HEK293 (cell line): ENCODE results near the gene ZCCHC13.

ENCODE experiments used
- BCL11A ChIP-seq: fragments of 450-650 bp; formaldehyde crosslinking; IDR thresholded peaks from 2 replicates; pipeline ENCODE4 v1.5.1; 2016; ENCODE audit warnings: low read depth, missing biosample characterization, missing genetic modification characterization
- HOXC10 ChIP-seq: sonication (generic); formaldehyde crosslinking; IDR thresholded peaks from 2 replicates; pipeline ENCODE4 v1.8.1; 2023; ENCODE audit warnings: mild to moderate bottlenecking, missing genetic modification reagents
- KLF7 ChIP-seq: fragments of 450-650 bp; formaldehyde crosslinking; IDR thresholded peaks from 2 replicates; pipeline ENCODE4 v1.5.1; 2016; ENCODE audit warnings: missing biosample characterization, missing genetic modification characterization, borderline replicate concordance
- PRDM1 ChIP-seq: fragments of 450-650 bp; formaldehyde crosslinking; IDR thresholded peaks from 2 replicates; pipeline ENCODE4; 2016; ENCODE audit warnings: missing biosample characterization, missing genetic modification characterization
- SCRT2 ChIP-seq: fragments of 450-650 bp; formaldehyde crosslinking; IDR thresholded peaks from 2 replicates; pipeline ENCODE4 v1.5.1; 2016; ENCODE audit warnings: missing biosample characterization, missing genetic modification characterization
- ZBTB21 ChIP-seq: fragments of 450-650 bp; formaldehyde crosslinking; IDR thresholded peaks from 2 replicates; pipeline ENCODE4 v1.5.1; 2017; ENCODE audit warnings: missing biosample characterization, missing genetic modification characterization
- ZBTB8A ChIP-seq: fragments of 450-650 bp; formaldehyde crosslinking; IDR thresholded peaks from 2 replicates; pipeline ENCODE4 v1.5.1; 2016; ENCODE audit warnings: missing biosample characterization, missing genetic modification characterization
- ZFP41 ChIP-seq: fragments of 450-650 bp; formaldehyde crosslinking; IDR thresholded peaks from 2 replicates; pipeline ENCODE4 v1.5.1; 2016; ENCODE audit warnings: missing biosample characterization, missing genetic modification characterization, borderline replicate concordance
- ZIC2 ChIP-seq: fragments of 450-650 bp; formaldehyde crosslinking; IDR thresholded peaks from 2 replicates; pipeline ENCODE4 v1.5.1; 2016; ENCODE audit warnings: missing biosample characterization, missing genetic modification characterization
- ZNF10 ChIP-seq: fragments of 450-650 bp; formaldehyde crosslinking; IDR thresholded peaks from 2 replicates; pipeline ENCODE4 v1.5.1; 2017; ENCODE audit warnings: missing biosample characterization, missing genetic modification characterization
- ZNF184 ChIP-seq: fragments of 450-650 bp; IDR thresholded peaks from 2 replicates; pipeline ENCODE4 v1.5.1; 2018; ENCODE audit warnings: missing biosample characterization, mild to moderate bottlenecking, missing genetic modification characterization
- ZNF2 ChIP-seq: fragments of 450-650 bp; formaldehyde crosslinking; IDR thresholded peaks from 2 replicates; pipeline ENCODE4 v1.5.1; 2016; ENCODE audit warnings: missing biosample characterization, missing genetic modification characterization
- ZNF324 ChIP-seq: fragments of 450-650 bp; formaldehyde crosslinking; IDR thresholded peaks from 2 replicates; pipeline ENCODE4 v1.5.1; 2016; ENCODE audit warnings: missing biosample characterization, missing genetic modification characterization
- ZNF391 ChIP-seq: fragments of 450-650 bp; formaldehyde crosslinking; IDR thresholded peaks from 2 replicates; pipeline ENCODE4 v1.5.1; 2016; ENCODE audit warnings: low read depth, missing biosample characterization, missing genetic modification characterization, borderline replicate concordance
- ZNF549 ChIP-seq: fragments of 450-650 bp; IDR thresholded peaks from 2 replicates; pipeline ENCODE4 v1.5.1; 2018; ENCODE audit warnings: missing biosample characterization, missing genetic modification characterization, mild to moderate bottlenecking, inconsistent platforms, moderate library complexity
- ZNF610 ChIP-seq: fragments of 450-650 bp; formaldehyde crosslinking; IDR thresholded peaks from 2 replicates; pipeline ENCODE4 v1.5.1; 2016; ENCODE audit warnings: missing biosample characterization, missing genetic modification characterization, borderline replicate concordance
- ZNF623 ChIP-seq: fragments of 450-650 bp; formaldehyde crosslinking; IDR thresholded peaks from 2 replicates; pipeline ENCODE4 v1.5.1; 2016; ENCODE audit warnings: missing biosample characterization, missing genetic modification characterization
- ZNF776 ChIP-seq: fragments of 450-650 bp; formaldehyde crosslinking; IDR thresholded peaks from 2 replicates; pipeline ENCODE4 v1.5.0; 2017; ENCODE audit warnings: missing biosample characterization, missing genetic modification characterization, borderline replicate concordance
- TF ChIP-seq, protein P1 (sequence below): fragments of 450-650 bp; formaldehyde crosslinking; IDR thresholded peaks from 2 replicates; pipeline ENCODE4 v1.5.1; 2016; ENCODE audit warnings: missing biosample characterization, missing genetic modification characterization
- TF ChIP-seq, protein P2 (sequence below): fragments of 450-650 bp; formaldehyde crosslinking; conservative IDR thresholded peaks from 2 replicates; pipeline ENCODE4 v1.5.1; 2016; ENCODE audit warnings: low read depth, missing biosample characterization, missing genetic modification characterization
- TF ChIP-seq, protein P3 (sequence below): fragments of 450-650 bp; formaldehyde crosslinking; IDR thresholded peaks from 2 replicates; pipeline ENCODE4 v1.5.1; 2016; ENCODE audit warnings: missing biosample characterization, missing genetic modification characterization, borderline replicate concordance
- TF ChIP-seq, protein P4 (sequence below): fragments of 450-650 bp; formaldehyde crosslinking; IDR thresholded peaks from 2 replicates; pipeline ENCODE4 v1.5.1; 2016; ENCODE audit warnings: missing biosample characterization, missing genetic modification characterization
- TF ChIP-seq, protein P5 (sequence below): fragments of 450-650 bp; formaldehyde crosslinking; IDR thresholded peaks from 2 replicates; pipeline ENCODE4 v1.5.1; 2017; ENCODE audit warnings: missing biosample characterization, missing genetic modification characterization
- TF ChIP-seq, protein P6 (sequence below): fragments of 450-650 bp; formaldehyde crosslinking; IDR thresholded peaks from 2 replicates; pipeline ENCODE4 v1.5.1; 2016; ENCODE audit warnings: missing biosample characterization, missing genetic modification characterization

Gene ZCCHC13

DNA sequence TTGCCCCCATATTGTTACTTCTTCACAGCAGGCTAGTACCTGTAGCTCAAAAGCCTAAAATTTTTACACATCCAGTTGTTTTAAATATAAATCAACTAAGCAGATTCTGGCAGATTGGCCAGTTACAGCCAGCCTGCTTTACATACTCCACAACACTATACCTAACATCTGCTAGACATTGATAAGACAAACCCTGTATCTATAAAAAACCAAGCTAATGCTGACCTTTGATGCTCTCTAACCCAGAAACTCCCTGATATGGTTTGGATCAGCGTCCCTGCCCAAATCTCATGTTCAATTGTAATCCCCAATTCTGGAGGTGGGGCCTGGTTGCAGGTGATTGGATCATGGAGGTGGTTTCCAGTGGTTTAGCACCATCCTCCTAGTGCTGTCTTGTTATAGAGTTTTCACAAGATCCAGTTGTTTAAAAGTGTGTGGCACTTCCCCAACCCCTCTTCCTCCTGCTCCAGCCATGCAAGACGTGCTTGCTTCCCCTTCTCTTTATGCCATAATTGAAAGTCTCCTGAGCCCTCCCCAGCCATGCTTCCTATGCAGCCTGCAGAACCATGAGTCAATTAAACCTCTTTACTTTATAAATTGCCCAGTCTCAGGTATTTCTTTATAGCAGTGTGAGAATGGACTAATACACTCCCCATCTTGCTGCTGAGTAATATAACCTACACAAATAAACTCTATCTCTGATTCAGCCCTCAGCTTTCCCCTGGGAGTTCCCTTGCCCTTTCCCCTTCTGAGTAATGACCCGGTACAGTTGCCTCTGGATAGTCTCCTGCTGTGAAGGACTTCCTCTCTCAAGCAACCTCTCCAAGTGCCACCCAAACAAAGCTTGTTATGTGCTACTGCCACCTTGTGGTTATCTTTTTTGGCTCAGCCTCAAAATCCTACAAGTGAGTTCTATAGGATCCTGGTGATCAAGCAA, 39.6 kb downstream of the ZCCHC13 start (continued):
- TF ChIP-seq, protein P1, sequence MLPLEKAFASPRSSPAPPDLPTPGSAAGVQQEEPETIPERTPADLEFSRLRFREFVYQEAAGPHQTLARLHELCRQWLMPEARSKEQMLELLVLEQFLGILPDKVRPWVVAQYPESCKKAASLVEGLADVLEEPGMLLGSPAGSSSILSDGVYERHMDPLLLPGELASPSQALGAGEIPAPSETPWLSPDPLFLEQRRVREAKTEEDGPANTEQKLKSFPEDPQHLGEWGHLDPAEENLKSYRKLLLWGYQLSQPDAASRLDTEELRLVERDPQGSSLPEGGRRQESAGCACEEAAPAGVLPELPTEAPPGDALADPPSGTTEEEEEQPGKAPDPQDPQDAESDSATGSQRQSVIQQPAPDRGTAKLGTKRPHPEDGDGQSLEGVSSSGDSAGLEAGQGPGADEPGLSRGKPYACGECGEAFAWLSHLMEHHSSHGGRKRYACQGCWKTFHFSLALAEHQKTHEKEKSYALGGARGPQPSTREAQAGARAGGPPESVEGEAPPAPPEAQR: no peak
- TF ChIP-seq KLF7 (peak; percentile 58; the same call in 1 of the 2 replicates), HOXC10 (CRISPR knock-in tag) (0 out of 2 replicates have a peak, but pooled peaks have one; percentile 41), ZNF776 (no peak), SCRT2 (tag by site-specific recombination) (peak; percentile 95), ZNF2 (tag by site-specific recombination) (peak; percentile 75), ZBTB8A (peak; percentile 43; the same call in 1 of the 2 replicates), ZNF610 (tag by site-specific recombination) (peak; percentile 58; the same call in 1 of the 2 replicates), ZNF549 (no peak), PRDM1 (tag by site-specific recombination) (peak; percentile 82), ZNF391 (tag by site-specific recombination) (peak; percentile 37; the same call in 1 of the 2 replicates), ZNF324 (tag by site-specific recombination) (peak; percentile 31; the same call in 1 of the 2 replicates), ZNF10 (tag by site-specific recombination) (peak; percentile 63; the same call in 1 of the 2 replicates), ZFP41 (no peak), BCL11A (tag by site-specific recombination) (peak; percentile 52; the same call in 1 of the 2 replicates), ZIC2 (peak; percentile 67), ZBTB21 (peak; percentile 43; the same call in 1 of the 2 replicates), ZNF623 (no peak), ZNF184 (peak; percentile 76)
- TF ChIP-seq, protein P2, sequence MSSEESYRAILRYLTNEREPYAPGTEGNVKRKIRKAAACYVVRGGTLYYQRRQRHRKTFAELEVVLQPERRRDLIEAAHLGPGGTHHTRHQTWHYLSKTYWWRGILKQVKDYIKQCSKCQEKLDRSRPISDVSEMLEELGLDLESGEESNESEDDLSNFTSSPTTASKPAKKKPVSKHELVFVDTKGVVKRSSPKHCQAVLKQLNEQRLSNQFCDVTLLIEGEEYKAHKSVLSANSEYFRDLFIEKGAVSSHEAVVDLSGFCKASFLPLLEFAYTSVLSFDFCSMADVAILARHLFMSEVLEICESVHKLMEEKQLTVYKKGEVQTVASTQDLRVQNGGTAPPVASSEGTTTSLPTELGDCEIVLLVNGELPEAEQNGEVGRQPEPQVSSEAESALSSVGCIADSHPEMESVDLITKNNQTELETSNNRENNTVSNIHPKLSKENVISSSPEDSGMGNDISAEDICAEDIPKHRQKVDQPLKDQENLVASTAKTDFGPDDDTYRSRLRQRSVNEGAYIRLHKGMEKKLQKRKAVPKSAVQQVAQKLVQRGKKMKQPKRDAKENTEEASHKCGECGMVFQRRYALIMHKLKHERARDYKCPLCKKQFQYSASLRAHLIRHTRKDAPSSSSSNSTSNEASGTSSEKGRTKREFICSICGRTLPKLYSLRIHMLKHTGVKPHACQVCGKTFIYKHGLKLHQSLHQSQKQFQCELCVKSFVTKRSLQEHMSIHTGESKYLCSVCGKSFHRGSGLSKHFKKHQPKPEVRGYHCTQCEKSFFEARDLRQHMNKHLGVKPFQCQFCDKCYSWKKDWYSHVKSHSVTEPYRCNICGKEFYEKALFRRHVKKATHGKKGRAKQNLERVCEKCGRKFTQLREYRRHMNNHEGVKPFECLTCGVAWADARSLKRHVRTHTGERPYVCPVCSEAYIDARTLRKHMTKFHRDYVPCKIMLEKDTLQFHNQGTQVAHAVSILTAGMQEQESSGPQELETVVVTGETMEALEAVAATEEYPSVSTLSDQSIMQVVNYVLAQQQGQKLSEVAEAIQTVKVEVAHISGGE (tag by site-specific recombination): no peak
- TF ChIP-seq, protein P3, sequence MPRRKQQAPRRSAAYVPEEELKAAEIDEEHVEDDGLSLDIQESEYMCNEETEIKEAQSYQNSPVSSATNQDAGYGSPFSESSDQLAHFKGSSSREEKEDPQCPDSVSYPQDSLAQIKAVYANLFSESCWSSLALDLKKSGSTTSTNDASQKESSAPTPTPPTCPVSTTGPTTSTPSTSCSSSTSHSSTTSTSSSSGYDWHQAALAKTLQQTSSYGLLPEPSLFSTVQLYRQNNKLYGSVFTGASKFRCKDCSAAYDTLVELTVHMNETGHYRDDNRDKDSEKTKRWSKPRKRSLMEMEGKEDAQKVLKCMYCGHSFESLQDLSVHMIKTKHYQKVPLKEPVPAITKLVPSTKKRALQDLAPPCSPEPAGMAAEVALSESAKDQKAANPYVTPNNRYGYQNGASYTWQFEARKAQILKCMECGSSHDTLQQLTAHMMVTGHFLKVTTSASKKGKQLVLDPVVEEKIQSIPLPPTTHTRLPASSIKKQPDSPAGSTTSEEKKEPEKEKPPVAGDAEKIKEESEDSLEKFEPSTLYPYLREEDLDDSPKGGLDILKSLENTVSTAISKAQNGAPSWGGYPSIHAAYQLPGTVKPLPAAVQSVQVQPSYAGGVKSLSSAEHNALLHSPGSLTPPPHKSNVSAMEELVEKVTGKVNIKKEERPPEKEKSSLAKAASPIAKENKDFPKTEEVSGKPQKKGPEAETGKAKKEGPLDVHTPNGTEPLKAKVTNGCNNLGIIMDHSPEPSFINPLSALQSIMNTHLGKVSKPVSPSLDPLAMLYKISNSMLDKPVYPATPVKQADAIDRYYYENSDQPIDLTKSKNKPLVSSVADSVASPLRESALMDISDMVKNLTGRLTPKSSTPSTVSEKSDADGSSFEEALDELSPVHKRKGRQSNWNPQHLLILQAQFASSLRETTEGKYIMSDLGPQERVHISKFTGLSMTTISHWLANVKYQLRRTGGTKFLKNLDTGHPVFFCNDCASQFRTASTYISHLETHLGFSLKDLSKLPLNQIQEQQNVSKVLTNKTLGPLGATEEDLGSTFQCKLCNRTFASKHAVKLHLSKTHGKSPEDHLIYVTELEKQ (tag by site-specific recombination): peak; percentile 79
- TF ChIP-seq, protein P4, sequence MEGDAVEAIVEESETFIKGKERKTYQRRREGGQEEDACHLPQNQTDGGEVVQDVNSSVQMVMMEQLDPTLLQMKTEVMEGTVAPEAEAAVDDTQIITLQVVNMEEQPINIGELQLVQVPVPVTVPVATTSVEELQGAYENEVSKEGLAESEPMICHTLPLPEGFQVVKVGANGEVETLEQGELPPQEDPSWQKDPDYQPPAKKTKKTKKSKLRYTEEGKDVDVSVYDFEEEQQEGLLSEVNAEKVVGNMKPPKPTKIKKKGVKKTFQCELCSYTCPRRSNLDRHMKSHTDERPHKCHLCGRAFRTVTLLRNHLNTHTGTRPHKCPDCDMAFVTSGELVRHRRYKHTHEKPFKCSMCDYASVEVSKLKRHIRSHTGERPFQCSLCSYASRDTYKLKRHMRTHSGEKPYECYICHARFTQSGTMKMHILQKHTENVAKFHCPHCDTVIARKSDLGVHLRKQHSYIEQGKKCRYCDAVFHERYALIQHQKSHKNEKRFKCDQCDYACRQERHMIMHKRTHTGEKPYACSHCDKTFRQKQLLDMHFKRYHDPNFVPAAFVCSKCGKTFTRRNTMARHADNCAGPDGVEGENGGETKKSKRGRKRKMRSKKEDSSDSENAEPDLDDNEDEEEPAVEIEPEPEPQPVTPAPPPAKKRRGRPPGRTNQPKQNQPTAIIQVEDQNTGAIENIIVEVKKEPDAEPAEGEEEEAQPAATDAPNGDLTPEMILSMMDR (tag by site-specific recombination): peak; percentile 60; the same call in 1 of the 2 replicates
- TF ChIP-seq, protein P5, sequence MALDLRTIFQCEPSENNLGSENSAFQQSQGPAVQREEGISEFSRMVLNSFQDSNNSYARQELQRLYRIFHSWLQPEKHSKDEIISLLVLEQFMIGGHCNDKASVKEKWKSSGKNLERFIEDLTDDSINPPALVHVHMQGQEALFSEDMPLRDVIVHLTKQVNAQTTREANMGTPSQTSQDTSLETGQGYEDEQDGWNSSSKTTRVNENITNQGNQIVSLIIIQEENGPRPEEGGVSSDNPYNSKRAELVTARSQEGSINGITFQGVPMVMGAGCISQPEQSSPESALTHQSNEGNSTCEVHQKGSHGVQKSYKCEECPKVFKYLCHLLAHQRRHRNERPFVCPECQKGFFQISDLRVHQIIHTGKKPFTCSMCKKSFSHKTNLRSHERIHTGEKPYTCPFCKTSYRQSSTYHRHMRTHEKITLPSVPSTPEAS: no peak
- TF ChIP-seq, protein P6, sequence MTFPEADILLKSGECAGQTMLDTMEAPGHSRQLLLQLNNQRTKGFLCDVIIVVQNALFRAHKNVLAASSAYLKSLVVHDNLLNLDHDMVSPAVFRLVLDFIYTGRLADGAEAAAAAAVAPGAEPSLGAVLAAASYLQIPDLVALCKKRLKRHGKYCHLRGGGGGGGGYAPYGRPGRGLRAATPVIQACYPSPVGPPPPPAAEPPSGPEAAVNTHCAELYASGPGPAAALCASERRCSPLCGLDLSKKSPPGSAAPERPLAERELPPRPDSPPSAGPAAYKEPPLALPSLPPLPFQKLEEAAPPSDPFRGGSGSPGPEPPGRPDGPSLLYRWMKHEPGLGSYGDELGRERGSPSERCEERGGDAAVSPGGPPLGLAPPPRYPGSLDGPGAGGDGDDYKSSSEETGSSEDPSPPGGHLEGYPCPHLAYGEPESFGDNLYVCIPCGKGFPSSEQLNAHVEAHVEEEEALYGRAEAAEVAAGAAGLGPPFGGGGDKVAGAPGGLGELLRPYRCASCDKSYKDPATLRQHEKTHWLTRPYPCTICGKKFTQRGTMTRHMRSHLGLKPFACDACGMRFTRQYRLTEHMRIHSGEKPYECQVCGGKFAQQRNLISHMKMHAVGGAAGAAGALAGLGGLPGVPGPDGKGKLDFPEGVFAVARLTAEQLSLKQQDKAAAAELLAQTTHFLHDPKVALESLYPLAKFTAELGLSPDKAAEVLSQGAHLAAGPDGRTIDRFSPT (tag by site-specific recombination): peak; percentile 88
